ENCODE measurements around the gene TANC1. TPM values are rescaled to one million over a fixed set of nuclear protein-coding genes. Genes with fewer than 3 reads are reported as not detected.
A peak's percentile ranks its signal among the peaks of the same experiment; 100 is the strongest.

TANC1 gene
- total RNA-seq, 1 experiment from 2014 or later: 2.5 TPM

- no peaks in the 10 kb centered on the region for H3K9me3 Mint-ChIP-seq
- no peak overlapping the region for H4K8ac ChIP-seq (replicated peaks; ENCODE audit: insufficient read length, low read depth, low read length)
- no peak overlapping the region for H3K18ac ChIP-seq (ENCODE audit: insufficient read length, low read depth, low read length)
- H2BK5ac ChIP-seq (ENCODE audit: insufficient read length, low read length): no peak overlapping the region
- H4K91ac ChIP-seq (ENCODE audit: insufficient read length, low read depth, low read length): no peak overlapping the region
- peaks cover 53% of the 10 kb centered on the region for H3K27me3 ChIP-seq (ENCODE audit: insufficient read depth, low read length)
- peak; percentile 72 for DNase-seq
- no peak overlapping the region for H3T11ph ChIP-seq (ENCODE audit: low read length)
- H3K79me1 ChIP-seq (ENCODE audit: insufficient read depth, low read depth, low read length, poor library complexity, severe bottlenecking): no peaks in the 10 kb centered on the region
- no peak overlapping the region for H2BK20ac ChIP-seq (ENCODE audit: low read depth, low read length, poor library complexity, severe bottlenecking)
- H3K4me3 Mint-ChIP-seq: peak overlapping the region; percentile 12 to 61
- H3K9ac ChIP-seq (ENCODE audit: extremely low read depth, insufficient read length, low read length): no peak overlapping the region
- no peak overlapping the region for H3K23ac ChIP-seq (ENCODE audit: insufficient read length, low read depth, low read length)
- peak overlapping the region; percentile 47 for H3K4me2 ChIP-seq (ENCODE audit: insufficient read depth, insufficient read length, low read length)
- no peak overlapping the region for H2BK15ac ChIP-seq (ENCODE audit: low read depth, low read length)
- peaks cover 91% of the 10 kb centered on the region for H3K27me3 Mint-ChIP-seq (ENCODE audit: low read depth)
- no peak overlapping the region for H3K14ac ChIP-seq (ENCODE audit: insufficient read depth, low read length)
- peak overlapping the region; percentile 4 to 97 (median 78); a peak in 6 of 7 replicates for H3K27ac Mint-ChIP-seq
- peaks cover 25 to 31% of the 10 kb centered on the region in 2 experiments for H3K4me1 Mint-ChIP-seq
- no peak overlapping the region for H4K5ac ChIP-seq (ENCODE audit: insufficient read length, low read depth, low read length)
- H4K20me1 ChIP-seq (ENCODE audit: control insufficient read depth, insufficient read depth, insufficient read length): no peaks in the 10 kb centered on the region
- H3K79me2 ChIP-seq (ENCODE audit: insufficient read depth, low read length): no peaks in the 10 kb centered on the region
- H3K36me3 Mint-ChIP-seq (ENCODE audit: insufficient read depth in 1 of 3, low read depth in 3 of 3): no peaks in the 10 kb centered on the region; a peak in 2 of 7 replicates
- no peak overlapping the region for H2AK5ac ChIP-seq (ENCODE audit: insufficient read length, low read length)
- H3K4me1 ChIP-seq (ENCODE audit: insufficient read depth, low read length): no peaks in the 10 kb centered on the region; the same call in 1 of the 2 replicates
- H3K27ac ChIP-seq (ENCODE audit: insufficient read length, low read depth, low read length): peak overlapping the region; percentile 36
- H3K56ac ChIP-seq (ENCODE audit: insufficient read length, low read depth, low read length): no peak overlapping the region
- H3K9me3 ChIP-seq (ENCODE audit: control insufficient read depth, low read depth, low read length): no peaks in the 10 kb centered on the region
- no peak overlapping the region for H3K4ac ChIP-seq (ENCODE audit: low read depth, low read length)
- no peak overlapping the region for H2BK120ac ChIP-seq (ENCODE audit: low read depth, low read length, poor library complexity, severe bottlenecking)
- no CpG with 5 or more reads among the region's 14 CpGs for WGBS (ENCODE audit: extremely low coverage, insufficient read length, low lambda C conversion rate)
- no peak overlapping the region for H2AFZ ChIP-seq (ENCODE audit: low read length)
- H3K23me2 ChIP-seq (ENCODE audit: insufficient read length, low read depth, low read length, poor library complexity, severe bottlenecking): peaks cover 3% of the 10 kb centered on the region
- no peak overlapping the region for H2BK12ac ChIP-seq (ENCODE audit: insufficient read length, low read depth, low read length)
- TF ChIP-seq, protein P1, sequence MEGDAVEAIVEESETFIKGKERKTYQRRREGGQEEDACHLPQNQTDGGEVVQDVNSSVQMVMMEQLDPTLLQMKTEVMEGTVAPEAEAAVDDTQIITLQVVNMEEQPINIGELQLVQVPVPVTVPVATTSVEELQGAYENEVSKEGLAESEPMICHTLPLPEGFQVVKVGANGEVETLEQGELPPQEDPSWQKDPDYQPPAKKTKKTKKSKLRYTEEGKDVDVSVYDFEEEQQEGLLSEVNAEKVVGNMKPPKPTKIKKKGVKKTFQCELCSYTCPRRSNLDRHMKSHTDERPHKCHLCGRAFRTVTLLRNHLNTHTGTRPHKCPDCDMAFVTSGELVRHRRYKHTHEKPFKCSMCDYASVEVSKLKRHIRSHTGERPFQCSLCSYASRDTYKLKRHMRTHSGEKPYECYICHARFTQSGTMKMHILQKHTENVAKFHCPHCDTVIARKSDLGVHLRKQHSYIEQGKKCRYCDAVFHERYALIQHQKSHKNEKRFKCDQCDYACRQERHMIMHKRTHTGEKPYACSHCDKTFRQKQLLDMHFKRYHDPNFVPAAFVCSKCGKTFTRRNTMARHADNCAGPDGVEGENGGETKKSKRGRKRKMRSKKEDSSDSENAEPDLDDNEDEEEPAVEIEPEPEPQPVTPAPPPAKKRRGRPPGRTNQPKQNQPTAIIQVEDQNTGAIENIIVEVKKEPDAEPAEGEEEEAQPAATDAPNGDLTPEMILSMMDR (conservative IDR thresholded peaks at IDR 0.05): peak; percentile 28; the same call in 2 of the 3 replicates
These were observed 243.3 kb downstream of the TANC1 start for GRCh38 chr2:159211447-159212396.
